NCI-H2107 treated with DMSO at 0.1 percent for 48 hours (cell line): ENCODE results near the gene GFPT1.
"Not testable (repeated sequence)": the region's sequence is repeated elsewhere in the genome, so short reads cannot be mapped to it uniquely, and the experiment has no call there.

Experiments used
- DNase-seq: peaks from one replicate; lab custom pipeline; 2025; ENCODE audit not compliant: unreplicated experiment; lab: John Stamatoyannopoulos, UW

The GFPT1 gene

DNA sequence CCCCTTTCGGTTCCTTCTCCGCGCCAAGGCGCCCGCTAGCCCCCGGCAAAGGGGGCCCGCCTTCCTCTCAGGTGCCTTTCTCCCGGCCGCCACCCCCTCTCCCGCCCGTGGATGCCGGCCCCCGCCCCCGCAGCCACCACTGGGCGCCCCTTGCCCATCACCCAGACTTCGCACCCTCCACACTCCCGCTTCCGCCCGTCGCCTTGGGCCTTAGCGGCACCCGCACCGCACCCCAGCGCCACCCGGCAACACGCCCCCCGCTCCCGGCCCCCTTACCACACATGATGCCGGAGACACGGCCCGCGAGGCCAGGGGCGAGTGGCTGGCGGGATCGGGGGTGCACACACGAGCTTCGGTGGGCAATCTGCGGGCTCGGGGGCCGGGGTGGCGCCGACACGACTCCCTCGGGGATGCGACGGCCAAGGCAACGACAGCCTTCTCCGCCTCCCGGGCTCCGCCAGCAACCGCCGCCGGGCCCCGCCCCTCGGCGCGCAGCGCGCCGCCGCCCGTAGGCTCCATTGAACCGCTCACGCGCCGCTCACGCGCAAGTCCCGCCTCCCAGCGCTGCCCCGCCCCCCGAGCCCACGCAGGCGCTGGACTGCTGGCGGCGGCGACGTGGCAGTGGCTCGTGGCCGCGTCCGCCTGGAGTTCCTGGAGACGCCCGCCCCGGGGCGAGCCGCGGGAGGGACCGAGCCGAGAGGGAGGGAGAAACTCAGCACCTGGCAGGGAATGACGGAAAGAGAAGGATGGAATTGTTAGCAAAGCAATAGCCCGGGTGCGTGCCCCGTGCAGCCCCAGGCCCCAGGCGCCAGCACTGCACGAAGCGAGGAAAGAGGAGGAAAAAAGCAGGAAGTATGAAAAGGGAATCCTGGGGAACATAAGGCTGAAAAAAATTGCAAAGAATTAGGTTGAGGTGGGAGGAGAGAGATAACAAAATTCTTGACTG, at the start of gene GFPT1:
Gene GFPT1 (minus strand): TSS at position 439 of the 946 bp plus-strand sequence. CDS start 156 bp downstream, at position 283.
- DNase-seq, result peak; percentile 77

DNA sequence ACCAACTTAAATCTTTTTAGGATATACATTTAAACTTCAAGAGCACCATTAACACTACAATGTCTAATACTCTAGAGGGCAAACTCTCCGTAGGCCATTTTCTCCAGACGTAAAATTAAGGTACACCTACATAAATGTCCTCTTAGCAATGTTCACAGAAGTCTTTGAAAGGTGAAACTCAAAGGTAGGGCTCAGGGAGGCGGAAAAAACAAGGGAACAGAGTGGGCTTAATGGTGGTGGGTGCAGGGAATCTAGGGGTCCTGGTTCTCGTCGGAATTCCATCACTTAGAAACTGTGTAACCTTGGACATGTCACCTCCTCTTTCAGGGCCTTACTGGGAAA, 49.5 kb upstream of the GFPT1 start:
- DNase-seq, result no peak

DNA sequence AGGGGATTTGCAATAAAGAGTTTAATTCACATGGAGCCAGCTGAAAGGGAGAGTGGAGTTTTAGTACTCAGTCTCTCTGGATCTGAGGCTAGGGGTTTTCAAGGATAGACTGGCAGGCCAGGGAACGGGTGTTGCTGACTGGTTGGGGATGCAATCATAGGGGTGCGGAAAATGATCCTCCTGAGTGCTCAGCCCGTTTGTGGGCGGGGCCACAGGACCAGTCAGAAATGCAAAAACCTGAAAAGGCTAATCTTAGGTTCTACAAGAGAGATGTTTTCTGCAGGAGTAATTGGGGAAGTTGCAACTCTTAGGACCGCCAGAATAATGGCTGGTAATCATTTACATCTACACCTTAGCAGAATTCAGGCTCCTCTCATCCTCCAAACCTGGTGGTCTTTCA, 47.7 kb upstream of the GFPT1 start:
- DNase-seq, result no peak

- DNase-seq, result no peak
Measured at GRCh38 chr2:69429491-69430183, 42.6 kb upstream of the GFPT1 start.

- no peak for DNase-seq
Measured at GRCh38 chr2:69428981-69429380, 42.0 kb upstream of the GFPT1 start.

DNA sequence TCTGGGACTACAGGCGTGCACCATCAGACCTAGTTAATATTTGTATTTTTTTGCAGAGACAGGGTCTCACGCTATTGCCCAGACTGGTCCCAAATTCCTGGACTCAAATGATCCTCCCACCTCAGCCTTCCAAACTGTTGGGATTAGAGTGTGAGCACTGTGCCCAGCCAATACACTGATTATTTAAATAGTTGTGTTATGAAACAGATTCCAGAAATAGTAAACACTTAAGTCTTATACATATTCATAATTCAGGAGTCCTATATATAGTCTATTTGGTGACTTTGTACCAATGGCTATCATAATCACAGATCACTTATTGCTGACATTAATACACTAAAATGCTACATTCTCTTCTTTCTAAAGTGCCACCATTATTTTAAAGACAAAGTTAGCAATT, 37.4 kb upstream of the GFPT1 start:
- DNase-seq, result no peak

GRCh38 chr2:69422198-69422597, 35.2 kb upstream of the GFPT1 start:
- no peak for DNase-seq

DNA sequence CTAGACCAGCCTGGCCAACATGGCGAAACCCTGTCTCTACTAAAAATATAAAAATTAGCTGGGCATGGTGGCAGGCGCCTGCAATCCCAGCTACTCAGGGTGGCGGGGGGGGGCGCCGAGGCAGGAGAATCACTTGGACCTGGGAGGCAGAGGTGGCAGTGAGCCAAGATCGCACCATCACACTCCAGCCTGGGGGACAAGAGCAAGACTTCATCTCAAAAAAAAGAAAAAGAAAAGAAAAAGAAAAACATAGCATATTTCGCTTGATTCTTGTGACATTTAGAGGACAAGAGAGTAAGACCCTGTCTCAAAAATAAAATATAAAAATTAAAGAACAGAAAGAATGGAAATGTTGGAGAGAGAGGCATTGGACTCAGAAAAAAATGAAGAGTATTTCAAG, 32.1 kb upstream of the GFPT1 start:
- not testable (repeated sequence) for DNase-seq

DNA sequence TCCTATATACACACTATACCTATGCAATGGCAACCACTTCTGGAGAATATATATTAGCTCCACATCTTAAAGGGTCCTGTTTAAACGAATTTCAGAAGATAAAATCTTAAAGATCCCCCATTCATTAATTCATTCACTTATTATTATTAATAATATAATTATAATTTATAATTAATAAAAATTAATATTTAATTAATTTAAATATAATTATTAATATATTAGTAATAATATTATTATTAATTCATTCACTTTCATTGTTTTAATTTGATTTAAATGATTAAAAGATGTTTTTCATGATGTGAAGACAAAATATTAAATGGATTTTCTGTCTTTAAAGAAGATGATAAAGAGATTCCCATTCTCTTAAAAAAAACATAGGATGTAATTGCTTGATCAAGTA, 29.1 kb upstream of the GFPT1 start:
- no peak for DNase-seq

DNA sequence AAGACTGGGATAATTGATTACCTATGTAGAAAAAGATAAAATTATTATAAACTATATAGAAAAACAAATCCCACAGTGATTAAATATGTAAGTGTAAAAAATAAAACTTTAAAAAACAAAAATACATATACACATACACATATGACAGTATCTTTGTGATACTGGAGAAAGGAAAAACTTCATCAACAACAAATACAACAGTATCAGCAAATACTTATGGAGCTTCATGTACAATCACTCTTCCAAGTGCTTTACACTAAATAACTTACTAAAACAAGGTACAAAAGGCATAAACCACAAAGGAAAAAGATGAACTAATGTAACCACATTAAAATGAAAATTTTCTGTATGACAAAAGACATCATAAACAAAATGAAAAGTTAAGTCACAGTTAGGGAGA, 24.1 kb upstream of the GFPT1 start:
- no peak for DNase-seq

GRCh38 chr2:69405306-69405705, 18.3 kb upstream of the GFPT1 start:
- no peak for DNase-seq

DNA sequence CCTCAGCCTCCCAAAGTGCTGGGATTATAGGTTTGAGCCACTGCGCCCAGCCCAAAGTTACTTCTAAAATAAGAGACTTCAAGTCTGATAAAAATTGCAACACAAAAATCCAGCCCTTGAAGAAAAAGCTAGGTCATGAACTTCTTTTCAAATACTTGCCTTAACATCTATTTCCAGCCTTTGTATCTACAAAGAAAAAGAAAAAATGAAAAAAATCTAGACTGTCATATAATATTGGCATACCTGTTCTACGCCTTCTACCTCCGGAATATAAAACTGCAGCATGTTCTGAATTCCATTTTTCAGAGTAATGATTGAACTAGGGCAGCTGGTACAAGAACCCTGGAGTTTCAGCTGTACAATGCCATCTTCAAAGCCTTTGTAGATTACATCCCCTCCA, 13.1 kb upstream of the GFPT1 start:
- DNase-seq, result no peak

- DNase-seq, result no peak
Measured at GRCh38 chr2:69397234-69397633, 10.2 kb upstream of the GFPT1 start.

GRCh38 chr2:69395866-69396265, 8.8 kb upstream of the GFPT1 start:
- no peak for DNase-seq

- no peak for DNase-seq
Measured at GRCh38 chr2:69393963-69394362, 6.9 kb upstream of the GFPT1 start.

DNA sequence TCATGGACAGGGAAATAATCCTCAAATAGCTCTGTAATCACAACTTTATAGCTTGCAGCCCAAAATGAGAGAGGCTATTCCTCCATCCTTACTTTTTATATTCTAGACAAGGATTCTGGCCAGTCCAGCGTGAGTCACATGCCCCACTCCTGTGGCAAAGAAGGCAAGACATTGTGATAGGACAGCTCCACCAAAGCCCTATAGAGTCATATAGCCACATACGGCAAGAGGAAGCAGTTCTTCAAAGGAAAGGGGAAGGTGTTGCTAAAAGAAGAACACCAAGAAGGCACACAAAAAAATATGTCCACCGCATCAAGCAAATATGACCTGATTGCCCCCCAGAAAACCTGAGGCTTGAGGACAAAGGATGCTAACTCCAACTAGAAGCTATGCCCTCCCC, 3.4 kb upstream of the GFPT1 start:
- no peak for DNase-seq

GRCh38 chr2:69390001-69390400, 3.0 kb upstream of the GFPT1 start:
- DNase-seq, result no peak

DNA sequence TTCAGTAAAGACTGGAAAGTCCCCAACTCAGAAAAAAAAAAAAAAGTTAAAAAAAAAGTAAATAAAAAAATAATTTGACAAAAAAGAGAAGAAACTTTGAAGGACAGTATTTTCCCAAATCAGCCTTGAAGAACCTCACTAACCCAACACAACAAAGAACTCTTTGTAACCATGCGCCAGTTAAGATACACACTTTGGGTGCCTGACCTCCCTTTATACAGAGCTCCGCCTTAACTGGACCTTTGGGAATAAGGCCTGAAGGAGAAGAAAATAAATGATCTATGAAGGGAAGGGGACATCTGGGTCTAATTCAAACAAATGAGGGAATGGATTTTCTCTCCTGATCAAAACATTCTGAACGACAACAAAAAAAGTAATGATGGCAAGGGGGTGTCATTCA, 2.2 kb upstream of the GFPT1 start:
- DNase-seq, result no peak

DNA sequence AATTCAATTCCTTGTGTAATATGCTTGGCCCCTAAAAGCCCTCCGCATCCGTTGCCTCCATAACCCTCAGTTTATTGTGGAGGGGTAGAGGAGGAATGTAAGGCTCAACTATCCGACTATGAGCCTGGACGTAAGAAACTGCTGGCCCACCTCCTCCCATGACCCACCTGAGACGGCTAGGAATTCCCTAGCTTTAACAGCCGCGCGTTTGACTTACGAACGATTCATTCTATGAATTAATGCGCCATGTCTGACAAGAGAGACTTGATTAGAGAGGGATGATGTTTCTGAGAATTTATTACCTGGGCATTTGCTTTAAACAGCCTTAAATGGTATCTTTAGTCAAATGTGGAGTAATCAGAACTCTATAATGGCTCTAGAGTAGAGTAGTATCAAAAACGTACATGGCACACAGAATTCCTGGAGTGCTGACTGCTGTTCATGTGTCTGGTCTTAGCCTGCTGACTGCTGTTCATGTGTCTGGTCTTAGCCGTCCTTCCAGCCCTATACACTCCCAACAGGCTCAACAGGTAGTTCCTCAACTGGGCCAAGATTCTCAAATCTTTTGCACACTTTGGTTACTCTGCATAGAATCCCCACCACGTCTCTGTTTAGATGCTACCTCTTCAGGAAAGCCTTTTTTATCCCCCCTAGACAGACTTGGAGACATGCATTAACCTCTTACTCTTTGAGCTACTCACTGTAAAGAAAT, 899 bp upstream of the GFPT1 start:
- no peak for DNase-seq

GRCh38 chr2:69386360-69386759, 667 bp downstream of the GFPT1 start:
- DNase-seq, result no peak

GRCh38 chr2:69385443-69386151, 1.4 kb downstream of the GFPT1 start:
- no peak for DNase-seq
